Measurements from ENCODE around the gene PAQR6. TPM values are rescaled to one million over a fixed set of nuclear protein-coding genes. Genes with fewer than 3 reads are reported as not detected.

Gene PAQR6
- total RNA-seq, 6 experiments from 2014 or later = 0.45 to 0.65 (median 0.52) TPM

GRCh38 chr1:156291226-156292061 lies 43.6 kb upstream of the PAQR6 start:
- Mint-ChIP-seq H3K27me3 (ENCODE audit: insufficient read depth) (peaks cover 2% of the 10 kb centered on the region), H3K9me3 (no peaks in the 10 kb centered on the region), H3K27ac (peak overlapping the region; percentile 79)

DNA sequence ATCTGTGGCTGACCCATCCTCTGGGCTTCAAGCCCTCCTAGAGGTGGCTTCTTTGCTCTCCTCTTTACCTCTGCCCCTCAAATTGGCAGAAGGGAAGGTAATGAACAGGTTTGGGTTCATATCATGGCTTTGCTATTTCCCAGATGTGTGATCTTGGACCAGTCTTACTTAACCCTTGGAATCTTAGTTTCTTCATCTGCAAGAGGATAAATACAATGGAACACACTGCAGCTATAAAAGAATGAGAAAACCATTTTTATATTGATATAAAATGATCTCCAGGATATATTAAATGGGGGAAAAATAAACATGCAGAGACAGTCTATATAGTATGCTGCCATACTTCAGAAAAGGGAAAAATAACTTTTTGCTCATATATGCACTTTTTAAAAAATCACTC lies 42.0 kb upstream of the PAQR6 start:
- no peak overlapping the region for H3K27ac Mint-ChIP-seq
- no peak for TF ChIP-seq CTCF (IDR thresholded peaks at IDR 0.05)
- DNase-seq = no peak
- no peaks in the 10 kb centered on the region for H3K9me3 Mint-ChIP-seq
- peaks cover 2% of the 10 kb centered on the region for H3K27me3 Mint-ChIP-seq (ENCODE audit: insufficient read depth)
- H3K4me3 Mint-ChIP-seq = no peak overlapping the region
- H3K4me1 Mint-ChIP-seq (ENCODE audit: low read depth) = peaks cover 27% of the 10 kb centered on the region
- H3K36me3 Mint-ChIP-seq (ENCODE audit: low read depth) = peaks cover 4% of the 10 kb centered on the region; the same call in 1 of the 2 replicates

More at GRCh38 chr1:156291226-156292061, 43.6 kb upstream of the PAQR6 start:
- DNase-seq = peak; percentile 79
- peaks cover 25% of the 10 kb centered on the region for H3K4me1 Mint-ChIP-seq (ENCODE audit: low read depth)
- peaks cover 4% of the 10 kb centered on the region; the same call in 1 of the 2 replicates for H3K36me3 Mint-ChIP-seq (ENCODE audit: low read depth)
- TF ChIP-seq CTCF (IDR thresholded peaks at IDR 0.05) = no peak
- peak overlapping the region; percentile 87 for H3K4me3 Mint-ChIP-seq

DNA sequence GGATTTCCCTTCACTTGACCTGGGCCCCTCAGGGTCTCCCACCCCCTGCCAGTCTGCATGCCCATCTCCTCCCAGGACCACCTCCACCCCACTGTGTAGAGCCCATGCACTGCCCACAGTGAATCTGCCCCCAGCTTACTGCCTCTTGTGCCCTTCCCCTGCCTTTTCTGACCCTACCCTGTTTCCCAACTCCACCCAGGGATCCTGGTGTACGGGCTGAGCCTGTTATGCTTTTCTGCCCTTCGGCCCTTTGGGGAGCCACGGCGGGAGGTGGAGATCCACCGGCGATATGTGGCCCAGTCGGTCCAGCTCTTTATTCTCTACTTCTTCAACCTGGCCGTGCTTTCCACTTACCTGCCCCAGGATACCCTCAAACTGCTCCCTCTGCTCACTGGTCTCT lies 38.2 kb upstream of the PAQR6 start:
- no peak for TF ChIP-seq CTCF (IDR thresholded peaks at IDR 0.05)
- no peaks in the 10 kb centered on the region for H3K9me3 Mint-ChIP-seq
- DNase-seq = no peak
- peaks cover 8% of the 10 kb centered on the region for H3K27me3 Mint-ChIP-seq (ENCODE audit: insufficient read depth)
- H3K36me3 Mint-ChIP-seq (ENCODE audit: low read depth) = peaks cover 4% of the 10 kb centered on the region; the same call in 1 of the 2 replicates
- H3K4me1 Mint-ChIP-seq (ENCODE audit: low read depth) = peaks cover 32% of the 10 kb centered on the region
- H3K4me3 Mint-ChIP-seq = no peak overlapping the region
- H3K27ac Mint-ChIP-seq = no peak overlapping the region

DNA sequence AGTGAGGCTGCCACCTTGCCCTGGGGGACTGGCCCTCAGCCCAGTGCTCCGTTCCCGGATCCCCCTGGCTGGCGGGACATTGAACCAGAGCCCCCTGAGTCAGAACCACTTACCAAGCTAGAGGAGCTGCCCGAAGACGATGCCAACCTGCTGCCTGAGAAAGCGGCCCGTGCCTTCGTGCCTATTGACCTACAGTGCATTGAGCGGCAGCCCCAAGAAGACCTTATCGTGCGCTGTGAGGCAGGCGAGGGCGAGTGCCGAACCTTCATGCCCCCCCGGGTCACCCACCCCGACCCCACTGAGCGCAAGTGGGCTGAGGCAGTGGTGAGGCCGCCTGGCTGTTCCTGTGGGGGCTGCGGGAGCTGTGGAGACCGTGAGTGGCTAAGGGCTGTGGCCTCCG lies 37.6 kb upstream of the PAQR6 start:
- no peak overlapping the region for H3K4me3 Mint-ChIP-seq
- peaks cover 4% of the 10 kb centered on the region; the same call in 1 of the 2 replicates for H3K36me3 Mint-ChIP-seq (ENCODE audit: low read depth)
- no peak for TF ChIP-seq CTCF (IDR thresholded peaks at IDR 0.05)
- no peak for DNase-seq
- H3K9me3 Mint-ChIP-seq = no peaks in the 10 kb centered on the region
- no peak overlapping the region for H3K27ac Mint-ChIP-seq
- peaks cover 34% of the 10 kb centered on the region for H3K4me1 Mint-ChIP-seq (ENCODE audit: low read depth)
- H3K27me3 Mint-ChIP-seq (ENCODE audit: insufficient read depth) = peaks cover 6% of the 10 kb centered on the region

GRCh38 chr1:156284757-156285156 lies 36.9 kb upstream of the PAQR6 start:
- Mint-ChIP-seq H3K27me3 (ENCODE audit: insufficient read depth) (peaks cover 6% of the 10 kb centered on the region), H3K4me3 (peak overlapping the region; percentile 90; the same call in 1 of the 2 replicates), H3K27ac (peak overlapping the region; percentile 58; the same call in 1 of the 2 replicates), H3K4me1 (ENCODE audit: low read depth) (peaks cover 40% of the 10 kb centered on the region), H3K9me3 (no peaks in the 10 kb centered on the region), H3K36me3 (ENCODE audit: low read depth) (peaks cover 2% of the 10 kb centered on the region; the same call in 1 of the 2 replicates)
- no peak for TF ChIP-seq CTCF (IDR thresholded peaks at IDR 0.05)
- DNase-seq = no peak
